ENCODE measurements around the gene SDC4. TPM values are rescaled to one million over a fixed set of nuclear protein-coding genes. Genes with fewer than 3 reads are reported as not detected.

Gene SDC4
- polyA plus RNA-seq, 1 of the 3 experiments (the other 2 are of a cell fraction), result 131 TPM

DNA sequence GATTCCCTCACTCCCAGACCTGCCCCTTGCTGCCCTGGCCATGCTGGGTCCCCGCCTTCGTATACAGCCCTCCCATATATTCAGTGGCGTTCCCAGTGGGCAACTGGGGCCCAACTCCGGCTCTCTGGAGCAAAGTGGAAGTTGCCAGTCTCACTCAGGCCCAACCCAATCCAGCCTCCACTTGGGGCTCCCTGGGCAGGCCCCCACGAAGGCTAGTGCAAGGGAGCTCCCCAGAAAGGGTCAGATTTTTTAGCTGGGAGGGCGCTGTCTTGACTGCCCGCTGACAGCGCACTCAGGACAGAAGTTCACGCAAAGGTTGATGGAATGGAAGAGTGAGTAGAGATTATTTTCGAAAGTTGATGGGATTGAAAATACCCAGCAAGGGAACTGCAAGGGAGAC is 24.0 kb upstream of the SDC4 start:
- Histone ChIP-seq H3F3A (replicated peaks; ENCODE audit: insufficient read depth) (no peaks in the 10 kb centered on the region), H3K9me2 (no peaks in the 10 kb centered on the region), H3K27me3 (ENCODE audit: insufficient read depth) (no peaks in the 10 kb centered on the region), H3K4me3 (ENCODE audit: low read depth in 2 of 2, low read length in 1 of 2) (no peak overlapping the region), H3K36me3 (replicated peaks in 1 of 2; ENCODE audit: control insufficient read depth in 1 of 2, insufficient read depth in 2 of 2, low read length in 1 of 2) (peaks cover 19% of the 10 kb centered on the region in 2 experiments), H3K9me3 (no peaks in the 10 kb centered on the region), H3K4me2 (no peak overlapping the region), H3K79me2 (ENCODE audit: insufficient read depth) (no peaks in the 10 kb centered on the region), H3K27ac (ENCODE audit: low read depth in 2 of 2, low read length in 1 of 2) (no peak overlapping the region), H3K4me1 (ENCODE audit: control insufficient read depth in 1 of 2, insufficient read depth in 2 of 2, low read depth in 1 of 2, low read length in 1 of 2) (no peaks in the 10 kb centered on the region), H3K9ac (no peak overlapping the region), H2AFZ (ENCODE audit: low read depth) (no peak overlapping the region), H4K20me1 (ENCODE audit: insufficient read depth) (no peaks in the 10 kb centered on the region)
- ChIA-PET POLR2A (no interaction called here), CTCF (interaction anchor here (1.5 to 15.6 kb wide), 7 partner anchors 9 to 399 kb away, joined by 4 to 143 read pairs (median 39); partner anchors contain the start of genes DBNDD2, RBPJL and SYS1)
- no peak for TF ChIP-seq RFX5 (IDR thresholded peaks at IDR 0.05; ENCODE audit: low read length)
- no peak for TF ChIP-seq EP300 (IDR thresholded peaks at IDR 0.05; ENCODE audit: borderline replicate concordance in 1 of 2, low read depth in 1 of 2, low read length in 1 of 2)
- no peak for TF ChIP-seq TAF1 (IDR thresholded peaks at IDR 0.05; ENCODE audit: borderline replicate concordance, low read depth, low read length)
- no peak for TF ChIP-seq GATA2 (CRISPR knock-in tag; IDR thresholded peaks at IDR 0.05)
- TF ChIP-seq FOXM1 (IDR thresholded peaks at IDR 0.05; ENCODE audit: low read depth), result no peak
- no peak for TF ChIP-seq MXI1 (IDR thresholded peaks at IDR 0.05; ENCODE audit: low read depth, low read length)
- no peak for TF ChIP-seq NRF1 (IDR thresholded peaks at IDR 0.05; ENCODE audit: low read depth, low read length)
- TF ChIP-seq NFIC (IDR thresholded peaks at IDR 0.05; ENCODE audit: borderline replicate concordance), result no peak
- TF ChIP-seq, protein P1, sequence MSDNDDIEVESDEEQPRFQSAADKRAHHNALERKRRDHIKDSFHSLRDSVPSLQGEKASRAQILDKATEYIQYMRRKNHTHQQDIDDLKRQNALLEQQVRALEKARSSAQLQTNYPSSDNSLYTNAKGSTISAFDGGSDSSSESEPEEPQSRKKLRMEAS (IDR thresholded peaks at IDR 0.05; ENCODE audit: low read depth), result no peak
- no peak for TF ChIP-seq RAD21 (IDR thresholded peaks at IDR 0.05; ENCODE audit: low read length)
- TF ChIP-seq FOXJ3 (CRISPR knock-in tag; IDR thresholded peaks at IDR 0.05), result no peak
- DNase-seq, result no peak
- WGBS (ENCODE audit: low lambda C conversion rate), result 99% methylated on average over 10 of the region's 10 CpGs

DNA sequence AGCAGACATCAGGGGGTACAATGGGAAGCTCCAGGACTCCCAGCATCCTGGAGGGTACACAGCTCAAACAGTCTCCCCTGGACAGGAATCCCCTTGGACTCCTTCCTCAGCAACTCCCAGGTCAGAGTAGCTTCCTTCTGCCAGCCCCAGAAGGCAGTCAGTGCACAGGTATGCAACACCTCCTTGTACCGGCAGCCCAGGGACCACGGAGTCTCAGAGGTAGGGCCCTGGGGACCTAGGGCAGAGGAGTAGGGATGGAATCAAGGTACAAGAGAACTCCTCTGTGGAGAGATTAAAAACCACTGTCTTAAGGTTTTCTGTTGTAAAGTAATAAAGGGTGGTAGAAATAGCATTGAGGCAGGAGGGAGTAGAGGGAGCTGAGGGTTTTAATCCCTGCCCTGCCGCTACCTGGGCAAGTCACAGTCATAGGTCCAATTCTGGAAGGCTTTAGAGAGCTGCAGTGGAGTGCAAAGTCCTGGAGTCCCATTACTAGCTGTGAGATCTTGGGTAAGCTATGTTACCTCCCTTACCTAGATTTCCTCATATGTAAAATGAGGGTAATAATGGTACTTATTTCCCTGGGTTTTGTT is 22.4 kb upstream of the SDC4 start:
- no peak for DNase-seq
- Histone ChIP-seq H4K20me1 (ENCODE audit: insufficient read depth) (no peaks in the 10 kb centered on the region), H3K4me2 (no peak overlapping the region), H3K9me2 (no peaks in the 10 kb centered on the region), H3K27ac (ENCODE audit: low read depth in 2 of 2, low read length in 1 of 2) (no peak overlapping the region), H3K27me3 (ENCODE audit: insufficient read depth) (no peaks in the 10 kb centered on the region), H3K4me1 (ENCODE audit: control insufficient read depth in 1 of 2, insufficient read depth in 2 of 2, low read depth in 1 of 2, low read length in 1 of 2) (no peaks in the 10 kb centered on the region; a peak in 1 of 4 replicates), H3K79me2 (ENCODE audit: insufficient read depth) (peaks cover 4% of the 10 kb centered on the region; the same call in 1 of the 2 replicates), H3K9me3 (no peaks in the 10 kb centered on the region), H3K9ac (no peak overlapping the region), H3F3A (replicated peaks; ENCODE audit: insufficient read depth) (no peaks in the 10 kb centered on the region), H3K4me3 (ENCODE audit: low read depth in 2 of 2, low read length in 1 of 2) (no peak overlapping the region), H3K36me3 (replicated peaks in 1 of 2; ENCODE audit: control insufficient read depth in 1 of 2, insufficient read depth in 2 of 2, low read length in 1 of 2) (peaks cover 27 to 35% of the 10 kb centered on the region in 2 experiments), H2AFZ (ENCODE audit: low read depth) (no peak overlapping the region)
- POLR2A ChIA-PET, result no interaction called here
- CTCF ChIA-PET, result interaction anchor here (0.9 to 15.6 kb wide), 9 partner anchors 7 to 401 kb away, joined by 3 to 143 read pairs (median 9); partner anchors contain the start of gene SYS1
- WGBS (ENCODE audit: low lambda C conversion rate), result 98% methylated on average over 3 of the region's 3 CpGs
- TF ChIP-seq FOXM1 (IDR thresholded peaks at IDR 0.05; ENCODE audit: low read depth) (no peak), RCOR1 (IDR thresholded peaks at IDR 0.05; ENCODE audit: low read length) (no peak), GATA2 (CRISPR knock-in tag; IDR thresholded peaks at IDR 0.05) (no peak), JUND (IDR thresholded peaks at IDR 0.05) (no peak), ELF1 (IDR thresholded peaks at IDR 0.05) (no peak), YY1 (IDR thresholded peaks at IDR 0.05; ENCODE audit: low read depth) (no peak), MEF2A (IDR thresholded peaks at IDR 0.05; ENCODE audit: borderline replicate concordance, low read depth) (no peak), POLR2AphosphoS5 (IDR thresholded peaks at IDR 0.05; ENCODE audit: low read depth, low read length) (no peak), NFIC (IDR thresholded peaks at IDR 0.05; ENCODE audit: borderline replicate concordance) (no peak), RAD21 (IDR thresholded peaks at IDR 0.05; ENCODE audit: low read length) (no peak), EZH2phosphoT487 (IDR thresholded peaks at IDR 0.05; ENCODE audit: borderline replicate concordance, low read depth) (no peak), FOSL2 (IDR thresholded peaks at IDR 0.05; ENCODE audit: borderline replicate concordance, low read depth) (no peak), SIN3A (IDR thresholded peaks at IDR 0.05; ENCODE audit: borderline replicate concordance, low read depth, low read length) (no peak)
- TF ChIP-seq, protein P2, sequence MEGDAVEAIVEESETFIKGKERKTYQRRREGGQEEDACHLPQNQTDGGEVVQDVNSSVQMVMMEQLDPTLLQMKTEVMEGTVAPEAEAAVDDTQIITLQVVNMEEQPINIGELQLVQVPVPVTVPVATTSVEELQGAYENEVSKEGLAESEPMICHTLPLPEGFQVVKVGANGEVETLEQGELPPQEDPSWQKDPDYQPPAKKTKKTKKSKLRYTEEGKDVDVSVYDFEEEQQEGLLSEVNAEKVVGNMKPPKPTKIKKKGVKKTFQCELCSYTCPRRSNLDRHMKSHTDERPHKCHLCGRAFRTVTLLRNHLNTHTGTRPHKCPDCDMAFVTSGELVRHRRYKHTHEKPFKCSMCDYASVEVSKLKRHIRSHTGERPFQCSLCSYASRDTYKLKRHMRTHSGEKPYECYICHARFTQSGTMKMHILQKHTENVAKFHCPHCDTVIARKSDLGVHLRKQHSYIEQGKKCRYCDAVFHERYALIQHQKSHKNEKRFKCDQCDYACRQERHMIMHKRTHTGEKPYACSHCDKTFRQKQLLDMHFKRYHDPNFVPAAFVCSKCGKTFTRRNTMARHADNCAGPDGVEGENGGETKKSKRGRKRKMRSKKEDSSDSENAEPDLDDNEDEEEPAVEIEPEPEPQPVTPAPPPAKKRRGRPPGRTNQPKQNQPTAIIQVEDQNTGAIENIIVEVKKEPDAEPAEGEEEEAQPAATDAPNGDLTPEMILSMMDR (IDR thresholded peaks at IDR 0.05), result no peak
- TF ChIP-seq, protein P3, sequence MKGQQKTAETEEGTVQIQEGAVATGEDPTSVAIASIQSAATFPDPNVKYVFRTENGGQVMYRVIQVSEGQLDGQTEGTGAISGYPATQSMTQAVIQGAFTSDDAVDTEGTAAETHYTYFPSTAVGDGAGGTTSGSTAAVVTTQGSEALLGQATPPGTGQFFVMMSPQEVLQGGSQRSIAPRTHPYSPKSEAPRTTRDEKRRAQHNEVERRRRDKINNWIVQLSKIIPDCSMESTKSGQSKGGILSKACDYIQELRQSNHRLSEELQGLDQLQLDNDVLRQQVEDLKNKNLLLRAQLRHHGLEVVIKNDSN (IDR thresholded peaks at IDR 0.05; ENCODE audit: borderline replicate concordance, low read depth), result no peak
- TF ChIP-seq, protein P4, sequence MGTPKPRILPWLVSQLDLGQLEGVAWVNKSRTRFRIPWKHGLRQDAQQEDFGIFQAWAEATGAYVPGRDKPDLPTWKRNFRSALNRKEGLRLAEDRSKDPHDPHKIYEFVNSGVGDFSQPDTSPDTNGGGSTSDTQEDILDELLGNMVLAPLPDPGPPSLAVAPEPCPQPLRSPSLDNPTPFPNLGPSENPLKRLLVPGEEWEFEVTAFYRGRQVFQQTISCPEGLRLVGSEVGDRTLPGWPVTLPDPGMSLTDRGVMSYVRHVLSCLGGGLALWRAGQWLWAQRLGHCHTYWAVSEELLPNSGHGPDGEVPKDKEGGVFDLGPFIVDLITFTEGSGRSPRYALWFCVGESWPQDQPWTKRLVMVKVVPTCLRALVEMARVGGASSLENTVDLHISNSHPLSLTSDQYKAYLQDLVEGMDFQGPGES (IDR thresholded peaks at IDR 0.05; ENCODE audit: low read depth, low read length), result no peak
- TF ChIP-seq, protein P5, sequence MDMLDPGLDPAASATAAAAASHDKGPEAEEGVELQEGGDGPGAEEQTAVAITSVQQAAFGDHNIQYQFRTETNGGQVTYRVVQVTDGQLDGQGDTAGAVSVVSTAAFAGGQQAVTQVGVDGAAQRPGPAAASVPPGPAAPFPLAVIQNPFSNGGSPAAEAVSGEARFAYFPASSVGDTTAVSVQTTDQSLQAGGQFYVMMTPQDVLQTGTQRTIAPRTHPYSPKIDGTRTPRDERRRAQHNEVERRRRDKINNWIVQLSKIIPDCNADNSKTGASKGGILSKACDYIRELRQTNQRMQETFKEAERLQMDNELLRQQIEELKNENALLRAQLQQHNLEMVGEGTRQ (IDR thresholded peaks at IDR 0.05; ENCODE audit: borderline replicate concordance, low read depth, low read length), result no peak
